ENCODE data around the gene STAG1.
"Not testable (repeated sequence)": the region's sequence is repeated elsewhere in the genome, so short reads cannot be mapped to it uniquely, and the experiment has no call there.

Gene STAG1

DNA sequence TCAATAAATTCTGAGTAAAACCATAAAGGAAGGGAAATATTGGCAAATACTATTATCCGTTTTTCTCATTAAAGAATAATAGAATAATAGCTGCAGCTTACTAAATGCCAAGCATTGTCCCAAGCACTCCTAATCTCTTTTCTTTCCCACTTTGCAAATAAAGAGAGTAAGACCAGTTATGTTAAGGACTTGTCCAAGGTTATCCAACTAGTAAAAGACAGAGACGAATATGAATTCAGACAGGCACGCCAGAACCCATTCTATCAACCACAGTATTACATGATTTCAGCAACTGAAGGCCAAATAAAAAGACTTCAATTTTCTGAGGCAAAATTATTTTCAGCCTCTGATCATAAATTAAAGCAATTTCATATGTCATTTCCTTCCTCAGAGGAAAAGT lies 235.5 kb downstream of the STAG1 start:
- in situ Hi-C loops (cut with MboI; ENCODE audit: low sequenced_read_pairs) = no loop called here

DNA sequence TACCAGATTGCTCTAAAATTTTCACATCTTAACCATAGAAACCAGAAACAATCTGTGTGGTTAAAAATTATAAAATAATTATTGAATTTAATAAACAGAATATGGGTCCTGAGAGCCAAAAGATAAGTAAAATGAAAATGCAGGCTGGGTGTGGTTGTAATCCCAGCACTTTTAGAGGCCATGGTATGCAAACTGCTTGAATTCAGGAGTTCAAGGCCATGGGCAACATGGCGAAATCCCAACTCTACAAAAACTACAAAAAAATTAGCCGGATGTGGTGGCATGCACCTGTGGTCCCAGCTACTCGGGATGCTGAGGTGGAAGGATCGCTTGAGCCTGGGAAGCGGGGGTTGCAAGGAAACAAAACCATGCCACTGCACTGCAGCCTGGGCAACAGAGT lies 236.1 kb downstream of the STAG1 start:
- in situ Hi-C loops (cut with MboI; ENCODE audit: low sequenced_read_pairs) = no loop called here

DNA sequence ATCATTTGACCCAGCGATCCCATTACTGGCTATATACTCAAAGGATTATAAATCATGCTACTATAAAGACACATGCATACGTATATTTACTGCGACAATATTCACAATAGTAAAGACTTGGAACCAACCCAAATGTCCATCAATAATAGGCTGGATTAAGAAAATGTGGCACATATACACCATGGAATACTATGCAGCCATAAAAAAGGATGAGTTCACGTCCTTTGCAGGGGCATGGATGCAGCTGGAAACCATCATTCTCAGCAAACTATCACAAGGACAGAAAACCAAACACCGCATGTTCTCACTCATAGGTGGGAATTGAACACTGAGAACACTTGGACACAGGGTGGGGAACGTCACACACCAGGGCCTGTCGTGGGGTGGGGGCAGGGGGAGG lies 237.6 kb downstream of the STAG1 start:
- in situ Hi-C loops (cut with MboI; ENCODE audit: low sequenced_read_pairs) = not testable (repeated sequence)

- in situ Hi-C loops (cut with MboI; ENCODE audit: low sequenced_read_pairs) = no loop called here
Observed at GRCh38 chr3:136513367-136513766, 238.8 kb downstream of the STAG1 start.

GRCh38 chr3:136512381-136512780 lies 239.8 kb downstream of the STAG1 start:
- in situ Hi-C loops (cut with MboI; ENCODE audit: low sequenced_read_pairs) = no loop called here

DNA sequence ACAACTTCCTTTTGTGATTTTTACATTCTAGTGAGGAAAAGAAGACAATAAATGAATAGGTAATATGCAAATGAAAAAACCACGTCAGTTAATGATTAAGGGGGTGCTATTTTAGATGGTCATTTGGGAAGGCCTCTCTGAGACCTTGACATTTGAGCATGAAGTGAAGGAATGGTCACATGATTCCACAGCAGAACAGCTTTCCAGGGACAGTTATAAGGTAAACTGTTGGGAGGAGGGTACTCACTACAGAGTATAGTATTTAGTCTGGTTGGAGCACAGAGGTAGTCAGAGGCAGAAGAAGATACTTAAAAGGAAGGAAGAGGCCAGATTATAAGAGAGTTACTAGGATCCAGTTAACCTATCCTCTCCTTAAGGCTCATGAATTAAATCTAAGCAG lies 246.5 kb downstream of the STAG1 start:
- in situ Hi-C loops (cut with MboI; ENCODE audit: low sequenced_read_pairs) = no loop called here

- in situ Hi-C loops (cut with MboI; ENCODE audit: low sequenced_read_pairs) = no loop called here
Observed at GRCh38 chr3:136503056-136503455, 249.1 kb downstream of the STAG1 start.

DNA sequence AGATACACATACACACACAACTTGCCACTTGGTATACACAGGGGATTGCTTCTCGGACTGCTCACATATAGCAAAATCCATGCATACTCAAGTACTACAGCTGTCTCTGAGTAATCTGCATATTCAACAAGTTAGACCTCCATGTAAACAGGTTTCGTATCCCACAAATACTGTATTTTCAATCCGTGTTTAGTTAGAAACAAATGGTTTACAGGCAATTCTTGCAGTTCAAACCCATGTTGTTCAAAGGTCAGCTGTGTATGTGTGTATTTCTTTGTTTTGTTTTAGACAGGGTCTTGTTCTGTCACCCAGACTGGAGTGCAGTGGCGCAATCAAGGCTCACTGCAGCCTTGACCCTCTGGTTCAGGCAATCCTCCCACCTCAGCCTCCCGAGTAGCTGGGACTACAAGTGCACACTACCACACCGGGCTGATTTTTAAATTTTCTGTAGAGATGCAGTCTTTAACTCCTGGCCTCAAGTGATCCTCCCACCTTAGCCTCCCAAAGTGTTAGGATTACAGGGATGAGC lies 253.2 kb downstream of the STAG1 start:
- in situ Hi-C loops (cut with MboI; ENCODE audit: low sequenced_read_pairs) = no loop called here

- in situ Hi-C loops (cut with MboI; ENCODE audit: low sequenced_read_pairs) = no loop called here
Observed at GRCh38 chr3:136495213-136495612, 257.0 kb downstream of the STAG1 start.

- in situ Hi-C loops (cut with MboI; ENCODE audit: low sequenced_read_pairs) = no loop called here
Observed at GRCh38 chr3:136490646-136491405, 261.4 kb downstream of the STAG1 start.

GRCh38 chr3:136485777-136486176 lies 266.4 kb downstream of the STAG1 start:
- in situ Hi-C loops (cut with MboI; ENCODE audit: low sequenced_read_pairs) = no loop called here

GRCh38 chr3:136476280-136476679 lies 275.9 kb downstream of the STAG1 start:
- in situ Hi-C loops (cut with MboI; ENCODE audit: low sequenced_read_pairs) = no loop called here

- in situ Hi-C loops (cut with MboI; ENCODE audit: low sequenced_read_pairs) = not testable (repeated sequence)
Observed at GRCh38 chr3:136474876-136475275, 277.3 kb downstream of the STAG1 start.

GRCh38 chr3:136473716-136474326 lies 278.4 kb downstream of the STAG1 start:
- in situ Hi-C loops (cut with MboI; ENCODE audit: low sequenced_read_pairs) = no loop called here

DNA sequence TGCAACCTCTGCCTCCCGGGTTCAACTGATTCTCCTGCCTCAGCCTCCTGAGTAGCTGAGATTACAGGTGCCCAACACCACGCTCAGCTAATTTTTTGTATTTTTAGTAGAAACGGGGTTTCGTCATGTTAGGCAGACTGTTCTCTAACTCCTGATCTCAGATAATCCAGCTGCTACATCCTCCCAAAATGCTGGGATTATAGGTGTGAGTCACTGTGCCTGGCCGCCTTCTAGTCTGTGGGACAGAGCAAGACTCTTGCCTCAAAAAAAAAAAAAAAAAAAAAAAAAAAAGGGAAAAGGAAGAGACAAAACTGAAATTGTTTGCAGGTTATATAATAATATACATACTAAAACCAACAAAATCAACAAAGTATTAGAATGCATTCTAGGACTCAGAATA lies 286.9 kb downstream of the STAG1 start:
- in situ Hi-C loops (cut with MboI; ENCODE audit: low sequenced_read_pairs) = no loop called here

DNA sequence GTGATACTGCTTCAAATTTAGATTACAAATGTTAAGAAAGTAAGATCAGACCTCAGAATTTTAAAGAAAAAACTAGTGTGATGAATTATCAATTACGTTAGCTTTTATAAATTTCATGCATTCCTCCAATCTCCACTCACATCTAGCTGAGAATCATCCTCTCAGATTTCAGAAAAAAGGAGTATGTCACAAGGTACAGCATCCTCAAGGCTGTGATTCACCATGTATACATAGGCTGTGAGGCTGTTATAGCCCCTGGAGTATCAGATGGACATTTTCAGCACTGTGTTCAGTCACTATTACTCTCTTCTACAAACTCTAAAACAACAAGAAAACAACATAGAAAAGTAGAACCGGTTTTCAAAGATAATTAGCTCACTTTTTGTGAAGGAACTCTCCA lies 287.7 kb downstream of the STAG1 start:
- in situ Hi-C loops (cut with MboI; ENCODE audit: low sequenced_read_pairs) = no loop called here

DNA sequence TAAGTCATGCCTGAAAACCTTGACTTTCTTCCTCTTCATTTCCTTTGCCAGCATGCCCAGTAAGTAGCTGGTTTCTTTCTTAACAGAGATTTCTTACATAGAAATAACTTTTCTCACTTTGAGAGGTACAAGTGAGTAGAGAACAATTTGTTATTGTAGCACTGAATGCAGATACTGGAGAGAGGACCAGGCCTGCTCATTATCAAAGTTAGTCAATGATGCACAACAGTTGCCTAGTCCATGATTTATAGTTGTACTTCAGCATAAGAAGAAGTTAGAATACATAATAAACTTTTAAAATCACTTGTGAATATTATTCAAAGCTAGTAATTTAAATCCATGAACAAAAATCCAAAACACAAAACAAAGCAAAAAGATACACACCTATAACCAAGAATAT lies 289.0 kb downstream of the STAG1 start:
- in situ Hi-C loops (cut with MboI; ENCODE audit: low sequenced_read_pairs) = no loop called here

DNA sequence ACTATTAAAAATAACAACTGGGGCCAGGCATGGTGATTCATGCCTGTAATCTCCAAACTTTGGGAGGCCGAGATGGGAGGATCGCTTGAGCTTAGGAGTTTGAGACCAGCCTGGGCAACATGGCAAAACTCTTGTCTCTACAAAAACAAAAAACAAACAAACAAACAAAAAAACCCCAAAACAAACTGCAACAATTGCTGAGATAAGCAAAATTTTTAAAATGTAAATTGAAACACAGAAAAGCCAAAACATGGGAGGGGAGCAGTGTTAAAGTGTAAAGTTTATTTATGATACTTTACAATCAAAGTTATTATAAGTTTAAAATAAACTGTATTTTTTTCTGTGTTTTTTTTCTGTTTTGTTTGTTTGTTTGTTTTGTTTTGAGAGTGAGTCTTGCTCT lies 294.4 kb downstream of the STAG1 start:
- in situ Hi-C loops (cut with MboI; ENCODE audit: low sequenced_read_pairs) = no loop called here

GRCh38 chr3:136456196-136456595 lies 296.0 kb downstream of the STAG1 start:
- in situ Hi-C loops (cut with MboI; ENCODE audit: low sequenced_read_pairs) = no loop called here

DNA sequence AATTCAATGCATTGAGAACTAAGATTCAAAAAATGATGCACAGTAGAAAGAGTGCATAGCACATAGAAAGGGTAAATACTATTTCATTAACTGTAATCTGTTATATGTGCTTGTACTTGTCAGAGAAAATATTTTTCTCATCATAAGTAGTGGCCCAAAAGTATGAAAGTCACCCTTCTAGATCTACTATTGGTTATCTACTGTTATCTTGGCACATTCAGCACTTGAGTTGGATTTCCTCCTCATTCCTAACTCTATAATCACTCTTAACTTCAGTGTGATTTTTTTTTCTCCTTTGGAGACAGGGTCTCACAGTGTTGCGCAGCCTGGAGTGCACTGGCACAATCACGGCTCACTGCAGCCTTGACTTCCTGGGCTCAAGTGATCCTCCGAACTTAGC lies 307.6 kb downstream of the STAG1 start:
- in situ Hi-C loops (cut with MboI; ENCODE audit: low sequenced_read_pairs) = no loop called here

- in situ Hi-C loops (cut with MboI; ENCODE audit: low sequenced_read_pairs) = no loop called here
Observed at GRCh38 chr3:136437043-136437442, 315.1 kb downstream of the STAG1 start.

- in situ Hi-C loops (cut with MboI; ENCODE audit: low sequenced_read_pairs) = no loop called here
Observed at GRCh38 chr3:136434429-136434828, 317.7 kb downstream of the STAG1 start.
